ENCODE measurements around the gene SMARCA1.
A peak's percentile ranks its signal among the peaks of the same experiment; 100 is the strongest.
"Not testable (repeated sequence)": the region's sequence is repeated elsewhere in the genome, so short reads cannot be mapped to it uniquely, and the experiment has no call there.

SMARCA1 gene

GRCh38 chrX:129523079-129523911, at the start of gene SMARCA1:
Gene SMARCA1 (minus strand): TSS chrX:129523490. CDS start chrX:129523370, 120 bp downstream.
- DNase-seq (ENCODE audit: low read depth), result no peak

GRCh38 chrX:129572422-129572821, 49.1 kb upstream of the SMARCA1 start:
- no peak for DNase-seq (ENCODE audit: low read depth)

- no peak for DNase-seq (ENCODE audit: low read depth)
Measured at GRCh38 chrX:129568349-129568748, 45.1 kb upstream of the SMARCA1 start.

- no peak for DNase-seq (ENCODE audit: low read depth)
Measured at GRCh38 chrX:129566073-129566472, 42.8 kb upstream of the SMARCA1 start.

- DNase-seq (ENCODE audit: low read depth), result no peak
Measured at GRCh38 chrX:129565046-129565650, 41.9 kb upstream of the SMARCA1 start.

GRCh38 chrX:129564345-129564744, 41.1 kb upstream of the SMARCA1 start:
- DNase-seq (ENCODE audit: low read depth), result not testable (repeated sequence)

GRCh38 chrX:129561453-129561852, 38.2 kb upstream of the SMARCA1 start:
- DNase-seq (ENCODE audit: low read depth), result no peak

- DNase-seq (ENCODE audit: low read depth), result no peak
Measured at GRCh38 chrX:129559783-129560182, 36.5 kb upstream of the SMARCA1 start.

GRCh38 chrX:129557844-129558480, 34.7 kb upstream of the SMARCA1 start:
- no peak for DNase-seq (ENCODE audit: low read depth)

GRCh38 chrX:129556806-129557315, 33.6 kb upstream of the SMARCA1 start:
- DNase-seq (ENCODE audit: low read depth), result no peak

- not testable (repeated sequence) for DNase-seq (ENCODE audit: low read depth)
Measured at GRCh38 chrX:129554816-129555215, 31.5 kb upstream of the SMARCA1 start.

- DNase-seq (ENCODE audit: low read depth), result no peak
Measured at GRCh38 chrX:129553619-129554288, 30.5 kb upstream of the SMARCA1 start.

GRCh38 chrX:129549124-129549523, 25.8 kb upstream of the SMARCA1 start:
- no peak for DNase-seq (ENCODE audit: low read depth)

GRCh38 chrX:129545408-129545807, 22.1 kb upstream of the SMARCA1 start:
- no peak for DNase-seq (ENCODE audit: low read depth)

GRCh38 chrX:129544780-129545179, 21.5 kb upstream of the SMARCA1 start:
- DNase-seq (ENCODE audit: low read depth), result no peak

GRCh38 chrX:129540722-129541184, 17.5 kb upstream of the SMARCA1 start:
- no peak for DNase-seq (ENCODE audit: low read depth)

GRCh38 chrX:129540068-129540653, 16.9 kb upstream of the SMARCA1 start, which contains the start of gene OCRL:
Gene OCRL (plus strand): TSS chrX:129540259. CDS start chrX:129540440, 181 bp downstream.
- DNase-seq (ENCODE audit: low read depth), result peak; percentile 17

- DNase-seq (ENCODE audit: low read depth), result no peak
Measured at GRCh38 chrX:129534816-129535578, 11.7 kb upstream of the SMARCA1 start.

- DNase-seq (ENCODE audit: low read depth), result no peak
Measured at GRCh38 chrX:129531132-129531531, 7.8 kb upstream of the SMARCA1 start.

- no peak for DNase-seq (ENCODE audit: low read depth)
Measured at GRCh38 chrX:129530410-129530809, 7.1 kb upstream of the SMARCA1 start.
